DLD1 (cell line): ENCODE results near the gene ELP1.

Experiments used
- in situ Hi-C: cut with HindIII; loops from 2 replicates; pipeline ENCODE4 v1.10.0; 2017; ENCODE audit warnings: low sequenced_read_pairs

The ELP1 gene

GRCh38 chr9:108832179-108832500 lies 101.8 kb downstream of the ELP1 start:
- in situ Hi-C loops: no loop called here

GRCh38 chr9:108831496-108832178 lies 102.3 kb downstream of the ELP1 start:
- in situ Hi-C loops: no loop called here

GRCh38 chr9:108830272-108830671 lies 103.7 kb downstream of the ELP1 start:
- in situ Hi-C loops: no loop called here

- in situ Hi-C loops: no loop called here
Measured at GRCh38 chr9:108823829-108824228, 110.1 kb downstream of the ELP1 start.
